SIG-M5 (cell line): ENCODE measurements around the gene CCL25.
"Not testable (repeated sequence)": the region's sequence is repeated elsewhere in the genome, so short reads cannot be mapped to it uniquely, and the experiment has no call there.

Source experiments
- DNase-seq: peaks from one replicate; lab custom pipeline; 2025; lab: John Stamatoyannopoulos, UW

The CCL25 gene

DNA sequence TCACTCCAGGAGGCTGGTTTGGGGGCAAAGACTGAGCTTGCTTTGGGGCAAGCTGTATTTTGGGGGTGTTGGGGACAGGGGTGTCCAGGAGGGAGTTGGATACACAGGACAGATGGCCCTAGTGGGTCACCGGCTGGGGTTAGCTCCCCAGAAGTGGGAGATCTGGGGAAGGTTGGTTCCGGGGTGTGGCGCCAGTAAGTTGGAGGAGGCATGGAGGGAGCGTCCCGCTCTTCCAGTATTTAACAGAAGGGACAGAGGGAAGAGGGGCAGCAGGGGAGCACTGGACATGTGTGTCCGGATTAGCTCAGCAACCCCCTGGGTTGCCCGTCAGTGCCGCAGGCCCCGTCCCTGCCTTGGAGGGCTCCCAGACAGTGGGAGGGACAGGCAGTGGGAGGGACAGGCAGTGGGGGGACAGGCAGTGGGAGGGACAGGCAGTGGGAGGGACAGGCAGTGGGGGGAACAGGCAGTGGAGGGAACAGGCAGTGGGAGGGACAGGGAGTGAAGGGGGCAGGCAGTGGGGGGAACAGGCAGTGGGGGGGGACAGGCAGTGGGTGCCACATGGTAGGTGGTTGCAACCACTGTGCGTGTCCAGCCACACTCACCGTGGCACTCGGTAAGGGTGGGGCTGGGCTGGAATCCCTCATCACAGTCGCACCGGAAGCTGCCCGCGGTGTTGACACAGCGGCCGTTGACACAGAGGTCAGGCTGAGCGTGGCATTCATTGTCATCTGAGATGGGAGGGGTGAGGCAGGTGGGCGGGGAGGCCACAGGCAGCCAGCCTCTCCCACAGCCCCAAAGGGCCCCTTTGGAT lies 33.2 kb downstream of the CCL25 start:
- DNase-seq = no peak

DNA sequence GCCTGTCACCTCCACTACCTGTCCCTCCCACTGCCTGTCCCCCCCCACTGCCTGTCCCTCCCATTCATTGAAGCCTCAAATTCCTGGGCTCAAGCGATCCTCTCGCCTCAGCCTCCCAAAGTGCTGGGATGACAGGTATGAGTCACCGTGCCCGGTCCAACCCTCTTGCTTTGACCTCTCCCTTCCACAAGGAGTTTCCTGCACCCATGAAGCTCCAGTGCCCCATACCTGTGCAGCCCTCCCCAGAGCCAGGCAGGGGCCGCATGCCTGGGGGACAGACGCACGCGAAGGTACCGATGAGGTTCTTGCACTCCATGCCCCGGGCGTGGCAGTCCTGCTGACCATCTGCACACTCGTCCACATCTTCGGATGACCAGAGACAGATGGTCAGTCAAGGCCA lies 34.3 kb downstream of the CCL25 start:
- no peak for DNase-seq

DNA sequence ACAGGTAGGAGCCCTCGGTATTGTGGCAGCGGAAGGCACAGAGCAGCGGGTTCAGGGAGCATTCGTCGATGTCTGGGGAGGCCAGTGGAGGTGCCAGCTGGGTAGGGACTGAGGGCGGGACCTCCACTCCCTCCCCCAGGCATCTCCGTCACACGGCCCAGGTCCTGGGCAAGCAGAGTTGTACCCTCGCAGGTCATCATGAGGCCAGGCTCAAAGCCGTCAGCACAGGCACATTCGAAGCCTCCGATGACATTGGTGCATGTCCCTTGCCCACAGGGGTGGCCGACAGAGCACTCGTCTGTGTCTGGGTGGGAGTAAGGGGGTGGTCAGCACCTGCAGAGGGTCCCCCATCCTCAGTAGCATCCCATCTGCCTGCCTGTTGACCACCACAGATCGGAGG lies 35.3 kb downstream of the CCL25 start:
- no peak for DNase-seq

DNA sequence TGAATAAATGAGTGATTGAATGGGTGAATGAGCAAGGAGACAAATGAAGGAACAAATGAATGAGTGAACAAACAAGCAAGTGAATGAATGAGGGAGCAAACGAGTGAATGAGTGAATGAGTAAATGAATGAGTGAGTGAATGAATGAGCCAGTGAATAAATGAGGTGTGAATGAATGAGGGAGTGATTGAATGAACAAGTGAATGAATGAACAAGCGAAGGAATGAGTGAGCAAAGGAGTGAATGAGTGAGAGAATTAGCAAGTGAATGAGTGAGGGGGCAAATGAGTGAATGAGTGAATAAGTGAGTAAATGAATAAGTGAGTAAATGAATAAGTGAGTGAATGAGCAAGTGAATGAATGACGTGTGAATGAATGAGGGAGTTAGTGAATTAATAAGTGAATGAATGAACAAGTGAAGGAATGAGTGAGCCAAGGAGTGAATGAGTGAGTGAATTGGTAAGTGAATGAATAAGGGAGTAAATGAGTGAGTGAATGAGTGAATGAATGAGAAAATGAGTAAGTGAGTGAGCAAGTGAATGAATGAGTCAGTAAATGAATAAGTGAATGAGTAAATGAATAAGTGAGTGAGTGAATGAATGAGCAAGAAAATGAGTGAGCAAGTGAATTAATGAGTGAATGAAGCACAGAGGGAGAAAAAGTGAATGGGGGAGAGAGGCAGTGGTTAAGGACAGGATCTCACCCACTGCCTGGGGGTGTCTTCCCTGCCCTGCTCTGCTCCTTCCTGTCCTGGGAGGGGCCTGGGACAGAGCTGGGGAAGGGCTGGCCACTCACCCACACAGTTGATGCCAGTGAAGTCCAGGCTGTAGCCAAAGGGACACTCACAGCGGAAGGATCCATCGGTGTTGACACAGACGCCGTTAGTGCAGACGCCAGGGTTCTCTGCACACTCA lies 36.4 kb downstream of the CCL25 start:
- no peak for DNase-seq

DNA sequence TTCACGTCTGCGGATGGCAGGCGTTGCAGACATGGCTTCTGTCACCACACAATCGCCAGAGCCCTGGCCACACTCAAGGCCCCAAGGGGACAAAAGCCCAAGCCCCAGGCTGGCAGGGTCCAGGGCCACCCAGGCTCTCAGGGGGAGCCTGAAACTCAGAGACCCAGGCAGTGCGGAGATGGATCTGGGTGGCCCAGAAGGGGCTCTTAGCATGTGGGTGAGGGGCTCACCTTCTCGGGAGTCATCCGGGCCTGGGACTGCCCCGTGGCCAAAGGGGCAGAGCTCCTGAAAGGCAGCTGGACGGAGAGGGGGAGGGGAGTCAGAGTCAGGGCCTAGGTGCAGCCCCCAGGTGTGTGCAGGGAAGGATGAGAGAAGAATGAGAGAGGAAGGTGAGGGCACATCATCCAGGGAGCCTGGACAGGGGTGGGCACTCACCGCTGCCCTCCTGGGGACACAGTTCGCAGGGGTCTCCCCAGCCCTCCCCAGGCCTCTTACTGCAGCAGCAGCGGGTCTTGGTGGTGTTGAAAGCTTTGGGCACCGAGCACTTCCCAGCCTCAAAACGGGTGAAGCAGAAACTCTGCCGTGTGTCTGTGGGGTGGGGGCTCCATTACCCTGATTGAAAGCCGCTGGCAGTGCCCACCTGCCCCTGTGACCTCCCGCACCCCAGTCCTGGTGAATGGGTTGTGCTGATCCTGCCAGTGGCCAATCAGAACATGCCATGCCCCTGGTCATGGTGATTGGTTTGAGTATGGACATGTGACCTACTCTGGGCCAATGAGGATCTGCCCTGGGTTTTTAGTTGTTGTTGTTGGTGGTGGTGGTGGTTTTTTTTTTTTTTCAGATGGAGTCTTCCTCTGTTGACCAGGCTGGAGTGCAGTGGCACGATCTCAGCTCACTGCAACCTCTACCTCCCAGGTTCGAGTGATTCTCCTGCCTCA lies 37.4 kb downstream of the CCL25 start:
- DNase-seq = no peak

DNA sequence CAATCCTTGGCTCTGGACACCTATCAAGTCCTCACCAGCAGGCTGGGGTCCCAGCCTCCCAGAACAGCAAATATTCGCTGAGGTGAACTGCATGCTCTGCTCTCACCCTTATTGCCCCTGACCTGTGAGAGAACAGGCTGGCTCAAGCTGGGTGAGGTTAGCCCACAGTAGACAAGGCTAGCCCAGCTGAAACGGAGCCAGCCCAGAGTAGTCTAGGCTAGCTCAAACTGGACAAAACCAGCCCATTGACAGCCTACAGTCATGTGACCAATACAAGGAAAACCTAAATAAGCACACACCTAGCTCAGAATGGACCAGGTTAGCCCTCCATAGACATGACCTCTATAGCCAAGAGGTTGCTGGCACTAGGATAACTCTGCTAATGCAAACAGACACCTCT lies 38.4 kb downstream of the CCL25 start:
- no peak for DNase-seq

DNA sequence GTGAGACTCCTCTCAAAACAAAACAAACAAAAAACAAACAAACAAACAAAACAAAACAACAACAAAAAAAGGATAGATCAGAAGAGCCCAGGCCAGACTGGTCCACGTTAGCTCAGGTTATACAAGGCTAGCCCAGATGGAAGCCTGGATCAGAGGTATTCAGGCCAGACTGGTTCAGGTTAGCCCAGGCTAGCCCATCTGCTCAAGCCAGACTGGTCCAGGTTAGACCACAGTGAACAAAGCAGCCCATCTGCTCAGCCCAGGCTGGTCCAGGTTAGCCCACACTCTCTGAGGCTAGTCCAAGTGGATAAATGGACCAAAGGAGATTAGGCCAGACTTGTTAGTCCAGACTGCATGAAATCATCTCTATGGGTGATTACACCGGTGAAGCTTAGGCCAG lies 41.2 kb downstream of the CCL25 start:
- no peak for DNase-seq

DNA sequence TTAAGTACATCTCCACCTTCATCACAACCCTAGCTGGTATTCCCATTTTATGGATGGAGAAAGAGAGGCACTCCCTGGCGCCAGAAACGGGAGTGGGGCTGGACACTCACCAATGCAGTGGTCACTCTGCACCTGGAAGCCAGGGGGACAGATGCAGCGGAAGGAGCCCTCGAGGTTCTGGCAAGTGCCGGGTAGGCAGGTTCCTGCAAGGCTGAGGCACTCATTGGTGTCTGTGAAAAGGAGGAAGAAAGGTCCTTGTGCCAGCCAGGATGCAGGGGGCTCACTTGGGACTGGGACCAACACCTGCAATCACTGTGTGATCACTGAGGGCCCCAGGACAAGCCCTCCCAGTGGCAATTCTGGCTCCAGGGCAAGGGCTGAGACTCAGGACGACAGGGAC lies 41.8 kb downstream of the CCL25 start:
- no peak for DNase-seq

DNA sequence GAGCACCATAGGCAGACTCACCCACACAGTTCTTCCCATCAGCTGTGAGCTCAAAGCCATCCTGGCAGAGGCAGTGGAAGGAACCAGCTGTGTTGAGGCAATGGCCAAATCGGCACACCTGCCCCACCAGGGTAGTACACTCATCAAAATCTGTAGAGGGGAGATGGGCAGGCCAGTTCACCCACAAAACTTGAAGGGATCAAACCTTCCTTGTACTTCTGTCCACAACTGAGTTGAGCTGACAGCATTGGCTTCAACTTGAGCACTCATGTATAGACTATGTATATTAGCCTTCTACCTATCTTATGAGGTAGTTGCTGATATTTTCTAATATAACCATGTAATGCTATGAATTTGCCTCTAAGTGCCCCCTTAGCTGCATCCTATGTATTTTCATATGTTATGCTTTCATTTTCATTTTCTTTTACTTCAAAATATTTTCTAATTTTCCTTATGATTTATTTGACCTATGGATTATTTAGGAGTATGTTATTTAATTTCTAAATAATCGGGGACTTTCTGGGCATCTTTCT lies 42.9 kb downstream of the CCL25 start:
- DNase-seq = no peak

DNA sequence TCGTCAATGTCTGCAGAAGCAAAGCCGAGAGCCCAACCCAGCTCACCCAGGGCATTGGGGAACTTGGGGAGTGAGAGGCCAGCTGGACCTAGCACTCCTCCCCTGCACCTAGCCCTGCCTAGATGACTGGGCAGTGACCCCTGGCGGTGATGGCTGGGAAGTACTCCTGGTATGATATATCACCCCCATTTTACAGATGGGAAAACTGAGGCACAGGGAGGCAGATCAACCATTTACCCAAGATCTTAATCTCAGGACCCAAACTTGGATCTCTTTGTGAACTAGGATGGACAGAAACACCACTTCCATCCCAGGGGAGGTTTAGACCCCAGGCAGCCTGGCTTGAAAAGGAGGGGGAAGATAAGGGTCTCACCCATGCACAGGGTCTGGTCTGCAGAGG lies 43.5 kb downstream of the CCL25 start:
- no peak for DNase-seq

DNA sequence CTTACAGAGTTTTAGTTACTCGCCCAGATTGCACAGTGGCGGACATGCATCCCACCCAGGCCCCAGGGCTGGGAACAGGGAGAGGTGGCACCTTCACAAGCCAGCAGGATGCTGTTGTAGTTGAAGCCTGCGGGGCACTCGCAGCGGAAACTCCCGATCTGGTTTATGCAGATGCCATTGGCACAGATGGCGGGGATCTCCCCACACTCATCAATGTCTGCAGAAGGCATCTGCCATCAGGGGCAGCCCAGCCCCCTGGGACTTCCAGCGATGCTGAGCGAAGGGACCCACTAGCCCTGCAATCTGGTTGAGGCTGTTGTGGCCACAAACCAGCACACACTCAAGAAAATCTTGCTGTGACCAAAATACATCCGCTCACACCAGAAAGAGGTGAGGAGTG lies 44.6 kb downstream of the CCL25 start:
- DNase-seq = no peak

DNA sequence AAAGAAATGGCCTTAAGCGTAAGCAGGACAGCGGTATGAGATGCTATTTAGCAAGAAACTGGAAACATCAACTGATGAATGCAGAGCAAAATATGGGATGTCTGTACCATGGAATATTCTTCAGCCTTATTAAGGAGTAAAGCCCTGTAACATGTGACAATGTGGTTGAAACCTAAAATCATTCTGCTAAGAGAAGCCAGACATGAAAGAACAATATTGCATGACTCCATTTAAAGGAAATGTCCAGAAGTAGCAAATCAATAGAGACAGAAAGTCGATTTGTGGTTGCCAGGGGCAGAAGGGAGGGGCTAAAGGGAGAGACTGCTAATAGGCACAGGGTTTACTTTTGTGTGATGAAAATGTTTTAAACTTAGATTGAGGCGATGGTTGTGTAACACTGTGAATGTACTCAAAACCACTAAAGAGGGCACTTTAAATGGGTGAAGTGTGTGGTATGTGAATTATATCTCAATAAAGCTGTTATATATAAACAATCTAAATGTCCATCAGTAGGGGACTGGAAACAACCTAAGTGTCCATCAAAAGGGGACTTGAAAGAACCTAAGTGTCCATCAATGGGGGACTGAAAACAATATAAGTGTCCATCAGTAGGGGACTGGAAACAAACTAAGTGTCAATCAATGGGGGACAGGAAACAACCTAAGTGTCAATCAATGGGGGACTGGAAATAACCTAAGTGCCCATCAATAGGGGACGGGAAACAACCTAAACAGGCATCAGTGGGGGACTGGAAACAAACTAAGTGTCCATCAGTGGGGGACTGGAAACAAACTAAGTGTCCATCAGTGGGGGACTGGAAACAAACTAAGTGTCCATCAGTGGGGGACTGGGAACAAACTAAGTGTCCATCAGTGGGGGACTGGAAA lies 45.4 kb downstream of the CCL25 start:
- DNase-seq = no peak

DNA sequence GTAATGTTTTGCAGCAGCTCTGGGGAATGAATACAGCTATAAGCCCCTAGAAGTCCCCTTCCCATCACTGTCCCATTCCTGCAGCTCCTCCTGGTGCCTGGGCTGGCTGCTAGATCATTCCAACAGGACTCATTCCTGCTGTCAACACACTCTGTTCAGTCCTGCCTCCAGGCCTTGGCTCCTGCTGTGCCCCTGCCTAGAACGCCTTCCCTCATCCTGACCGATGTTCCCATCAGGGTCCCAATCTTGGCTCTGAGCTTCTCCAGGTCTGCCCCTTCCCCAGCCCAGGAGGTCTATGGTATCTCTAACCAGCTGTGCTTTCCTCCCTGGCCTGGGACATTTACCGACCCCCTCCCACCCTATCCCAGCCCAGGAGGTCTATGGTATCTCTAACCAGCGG lies 48.8 kb downstream of the CCL25 start:
- no peak for DNase-seq

DNA sequence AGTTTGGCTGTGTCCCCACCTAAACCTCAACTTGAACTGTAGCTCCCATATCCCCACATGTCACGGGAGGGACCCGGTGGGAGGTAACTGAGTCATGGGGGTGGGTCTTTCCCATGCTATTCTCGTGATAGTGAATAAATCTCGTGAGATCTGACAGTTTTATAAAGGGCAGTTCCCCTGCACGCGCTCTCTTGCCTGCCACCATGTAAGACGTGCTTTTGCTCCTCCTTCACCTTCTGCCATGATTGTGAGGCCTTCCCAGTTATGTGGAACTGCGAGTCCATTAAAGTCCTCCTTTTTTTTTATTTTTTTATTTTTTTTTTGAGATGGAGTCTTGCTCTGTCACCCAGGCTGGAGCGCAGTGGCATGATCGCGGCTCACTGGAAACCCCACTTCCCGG lies 49.4 kb downstream of the CCL25 start:
- DNase-seq = not testable (repeated sequence)

DNA sequence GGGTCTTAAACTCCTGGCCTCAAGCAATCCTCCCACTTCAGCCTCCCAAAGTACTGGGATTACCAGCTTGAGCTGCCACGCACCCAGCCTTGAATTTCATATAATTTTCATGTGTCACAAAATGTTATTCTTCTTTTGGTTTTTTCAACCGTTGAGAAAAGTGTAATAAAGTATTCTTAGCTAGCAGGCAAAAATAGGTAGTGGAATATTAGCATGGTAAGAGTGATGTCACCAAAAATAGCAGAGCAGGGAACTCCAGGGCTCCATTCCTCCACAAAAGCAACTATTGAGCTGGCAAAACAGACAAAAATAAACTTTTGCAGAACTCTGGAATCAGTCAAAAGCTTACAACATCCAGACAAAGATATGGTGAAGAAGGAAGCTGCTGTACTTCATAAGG lies 52.9 kb downstream of the CCL25 start:
- DNase-seq = no peak

DNA sequence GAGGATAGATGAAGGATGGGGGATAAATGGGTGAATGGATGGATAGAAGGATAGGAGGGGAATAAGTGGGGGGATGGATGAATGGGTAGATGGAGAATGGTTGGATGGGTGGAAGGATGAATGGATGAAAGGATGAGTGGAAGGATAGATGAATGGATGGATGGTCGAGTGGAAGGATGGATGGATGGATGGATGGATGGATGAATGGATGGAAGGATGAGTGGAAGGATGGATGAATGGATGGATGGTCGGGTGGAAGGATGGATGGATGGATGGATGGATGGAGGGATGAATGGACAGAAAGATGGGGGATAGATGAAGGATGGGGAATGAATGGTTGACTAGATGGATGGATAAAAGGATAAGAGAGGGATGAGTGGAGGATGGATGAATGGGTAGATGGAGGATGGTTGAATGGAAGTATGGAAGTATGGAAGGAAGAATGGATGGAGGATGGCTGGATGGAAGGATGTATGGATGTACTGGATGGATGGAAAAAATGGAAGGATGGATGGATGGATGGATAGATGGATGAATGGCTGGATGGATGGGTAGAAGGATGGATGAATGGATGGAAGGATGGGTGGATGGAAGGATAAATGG lies 54.8 kb downstream of the CCL25 start:
- no peak for DNase-seq

DNA sequence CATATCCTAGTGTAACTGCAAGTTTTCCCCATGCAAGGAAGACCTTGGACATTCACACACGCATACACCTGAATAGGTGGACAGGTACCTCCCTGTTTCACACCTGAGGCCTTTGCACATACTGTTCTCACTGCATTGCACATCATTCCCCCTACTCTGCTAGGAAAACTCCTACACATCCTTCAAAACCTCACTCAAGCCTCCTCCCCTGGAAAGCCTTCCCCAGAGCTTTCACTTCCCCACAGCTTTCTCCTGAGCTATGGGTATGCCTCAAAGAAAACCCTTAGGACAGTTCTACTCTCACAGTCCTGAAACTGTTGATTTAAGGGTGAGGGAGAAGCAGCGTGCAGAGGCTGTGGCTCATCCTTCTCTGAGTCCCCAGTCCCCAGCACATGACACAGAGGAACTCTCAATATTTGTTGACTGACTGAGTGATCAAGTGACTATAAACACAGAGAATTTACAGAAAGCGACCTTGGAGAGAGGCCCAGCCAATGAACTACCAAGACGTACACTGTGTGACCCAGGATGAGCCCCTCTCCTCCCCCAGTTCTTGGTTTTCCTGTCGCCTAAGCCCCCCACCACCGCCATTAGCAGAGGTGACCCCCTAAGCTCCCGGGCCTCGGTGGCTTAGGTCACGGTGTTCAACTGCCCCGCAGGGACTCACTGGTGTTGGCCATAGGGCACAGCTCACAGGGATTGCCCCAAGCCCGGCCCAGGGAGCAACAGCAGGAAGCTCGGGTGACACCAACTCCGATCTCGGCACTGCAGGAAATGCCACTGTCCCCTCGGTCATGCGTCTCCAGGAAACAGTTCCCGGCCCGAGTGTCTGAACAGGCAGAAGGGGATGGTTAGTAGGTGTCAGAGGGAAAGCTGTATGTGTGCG lies 56.2 kb downstream of the CCL25 start:
- DNase-seq = no peak

DNA sequence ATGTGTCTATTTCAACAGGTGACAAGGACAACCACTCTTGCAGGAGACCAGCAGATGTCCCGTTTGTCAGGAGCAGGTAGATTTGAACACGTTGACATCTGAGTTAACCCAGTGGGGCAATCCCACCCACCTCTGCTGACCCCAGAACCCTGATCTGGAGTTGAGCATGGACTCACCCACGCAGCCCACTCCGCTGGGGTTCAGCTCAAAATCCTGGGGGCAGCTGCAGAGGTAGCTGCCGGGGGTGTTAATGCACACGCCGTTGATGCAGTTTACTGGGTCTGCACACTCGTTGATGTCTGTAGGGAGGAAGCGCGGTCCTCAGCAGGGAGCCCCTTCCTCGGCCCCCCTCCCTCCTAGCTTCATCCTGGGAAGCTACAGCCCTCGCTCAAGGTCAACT lies 56.9 kb downstream of the CCL25 start:
- DNase-seq = no peak

DNA sequence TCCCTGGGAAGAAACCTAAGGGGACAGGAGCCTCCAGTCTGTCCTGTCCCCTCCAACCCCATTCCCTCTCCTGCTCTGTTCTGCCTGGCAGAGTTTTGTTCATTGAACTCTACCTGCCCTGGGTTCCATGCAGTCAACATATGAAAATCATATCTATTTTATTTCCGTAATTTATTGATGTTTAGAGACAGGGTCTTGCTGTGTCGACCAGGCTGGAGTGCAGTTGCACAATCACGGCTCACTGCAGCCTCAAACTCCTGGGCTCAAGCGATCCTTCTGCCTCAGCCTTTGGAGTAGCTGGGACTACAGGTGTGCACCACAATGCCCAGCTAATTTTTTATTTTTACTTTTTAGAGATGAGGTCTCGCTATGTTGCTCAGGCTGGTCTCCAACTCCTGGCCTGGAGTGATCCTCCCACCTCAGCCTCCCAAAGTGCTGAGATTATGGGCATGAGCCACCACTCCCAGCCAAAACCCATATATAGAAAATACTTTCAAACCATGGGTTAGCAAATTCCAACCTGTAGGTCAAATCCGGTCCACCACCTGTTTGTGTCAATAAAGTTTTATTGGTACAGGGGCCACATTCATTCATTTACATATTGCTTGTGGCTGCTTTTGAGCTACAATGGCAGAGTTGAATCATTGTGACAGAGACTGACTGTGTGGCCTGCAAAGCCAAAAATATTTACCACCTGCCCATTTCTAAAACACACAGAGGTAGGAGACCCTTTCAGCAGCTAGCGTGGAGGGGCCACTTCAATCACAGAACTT lies 57.5 kb downstream of the CCL25 start:
- DNase-seq = no peak
